K562 (cell line): ENCODE results near the gene FMNL2.

Experiments used
- ATF3 ChIP-seq, 2 experiments: fragments of 450-650 bp in 1 of 2; sonication (generic) in 1 of 2; formaldehyde crosslinking in 1 of 2; IDR thresholded peaks in 1 of 2; conservative IDR thresholded peaks in 1 of 2; 2 replicates each; pipeline versions ENCODE4 v1.6.1 to v1.8.1; 2016 to 2023; ENCODE audit warnings: mild to moderate bottlenecking in 2 of 2, moderate library complexity in 2 of 2, inconsistent platforms in 1 of 2, missing genetic modification reagents in 1 of 2
- BDP1 ChIP-seq: IDR thresholded peaks from 3 replicates; pipeline ENCODE4 v1.6.1; 2011; ENCODE audit not compliant: insufficient read length, insufficient read depth
- CEBPB ChIP-seq: fragments of 450-650 bp; IDR thresholded peaks from 2 replicates; pipeline ENCODE4 v1.6.1; 2016; ENCODE audit warnings: missing genetic modification characterization, missing compliant biosample characterization
- CHD4 ChIP-seq: fragments of 200-600 bp; sonication (generic); IDR thresholded peaks from 3 replicates; pipeline ENCODE4 v1.6.1; 2012; ENCODE audit warnings: low read depth, mild to moderate bottlenecking, mixed read lengths, low read length, inconsistent platforms; ENCODE audit not compliant: insufficient read depth, insufficient replicate concordance, poor library complexity, severe bottlenecking
- CTCF ChIP-seq, 3 experiments: IDR thresholded peaks in 2 of 3; conservative IDR thresholded peaks in 1 of 3; 2 replicates each; pipeline ENCODE4 v1.5.1; 2011 to 2012; ENCODE audit warnings: low read length in 3 of 3, mild to moderate bottlenecking in 3 of 3, control low read depth in 2 of 3, improper control_type of control experiment in 1 of 3, inconsistent platforms in 1 of 3, low read depth in 1 of 3, mixed read lengths in 1 of 3, moderate library complexity in 1 of 3; ENCODE audit not compliant: insufficient read depth in 2 of 3
- FIP1L1 ChIP-seq: fragments of 200-400 bp; formaldehyde crosslinking; IDR thresholded peaks from 2 replicates; pipeline ENCODE4 v1.6.1; 2018; ENCODE audit warnings: mild to moderate bottlenecking, low read depth, low read length; ENCODE audit not compliant: poor library complexity, severe bottlenecking
- MAX ChIP-seq: sonication (generic); formaldehyde crosslinking; IDR thresholded peaks from 2 replicates; pipeline ENCODE4 v1.9.0; 2022; ENCODE audit warnings: mild to moderate bottlenecking, missing genetic modification reagents
- MTA2 ChIP-seq: fragments of 450-650 bp; IDR thresholded peaks from 2 replicates; pipeline ENCODE4 v1.6.1; 2016; ENCODE audit warnings: low read depth
- NR2C2 ChIP-seq, 2 experiments: fragments of 200-800 bp in 1 of 2; sonication (Bioruptor generic) in 1 of 2; sonication (generic) in 1 of 2; formaldehyde crosslinking in 1 of 2; IDR thresholded peaks; 2 replicates each; pipeline versions ENCODE4 v1.6.1 to v1.8.0; 2016 to 2022; ENCODE audit warnings: mild to moderate bottlenecking in 1 of 2, missing compliant biosample characterization in 1 of 2, missing genetic modification characterization in 1 of 2, missing genetic modification reagents in 1 of 2
- ZBTB26 ChIP-seq: fragments of 450-650 bp; formaldehyde crosslinking; IDR thresholded peaks from 2 replicates; pipeline ENCODE4 v1.4.0; 2022; ENCODE audit warnings: missing genetic modification characterization
- ZBTB33 ChIP-seq: sonication (generic); formaldehyde crosslinking; IDR thresholded peaks from 2 replicates; pipeline ENCODE4 v1.8.1; 2023; ENCODE audit warnings: mild to moderate bottlenecking, missing genetic modification reagents
- ZNF384 ChIP-seq: IDR thresholded peaks from 2 replicates; pipeline ENCODE4 v1.6.1; 2012; ENCODE audit warnings: low read depth, low read length, improper control_type of control experiment
- ZNF79 ChIP-seq: fragments of 250-450 bp; sonication (Bioruptor Pico); IDR thresholded peaks from 2 replicates; pipeline ENCODE4 v1.4.0; 2020; ENCODE audit warnings: low read depth, mild to moderate bottlenecking, moderate library complexity

GRCh38 chr2:152556506-152556905 is 221.5 kb downstream of the FMNL2 start:
- no peak for TF ChIP-seq CTCF (IDR thresholded peaks at IDR 0.05 in 2 of 3, conservative IDR thresholded peaks at IDR 0.05 in 1 of 3; ENCODE audit: insufficient read depth in 2 of 3, low read depth in 1 of 3, low read length in 3 of 3)
- no peak for TF ChIP-seq ZNF384
- no peak for TF ChIP-seq ZBTB26 (CRISPR knock-in tag)
- TF ChIP-seq ATF3 (IDR thresholded peaks at IDR 0.05) = no peak
- TF ChIP-seq ATF3 (CRISPR knock-in tag; conservative IDR thresholded peaks at IDR 0.05) = no peak
- no peak for TF ChIP-seq MAX (CRISPR knock-in tag)
- TF ChIP-seq CHD4 = no peak
- TF ChIP-seq MTA2 = no peak
- no peak for TF ChIP-seq ZBTB33 (CRISPR knock-in tag)
- no peak for TF ChIP-seq BDP1
- no peak for TF ChIP-seq CEBPB (tag)
- no peak for TF ChIP-seq NR2C2 (CRISPR knock-in tag; IDR thresholded peaks at IDR 0.05)
- no peak for TF ChIP-seq NR2C2 (tag; IDR thresholded peaks at IDR 0.05)
- TF ChIP-seq FIP1L1 = no peak
- no peak for TF ChIP-seq ZNF79 (CRISPR knock-in tag)
